ENCODE results near the gene RCN2.
A peak's percentile ranks its signal among the peaks of the same experiment; 100 is the strongest.

Gene RCN2

DNA sequence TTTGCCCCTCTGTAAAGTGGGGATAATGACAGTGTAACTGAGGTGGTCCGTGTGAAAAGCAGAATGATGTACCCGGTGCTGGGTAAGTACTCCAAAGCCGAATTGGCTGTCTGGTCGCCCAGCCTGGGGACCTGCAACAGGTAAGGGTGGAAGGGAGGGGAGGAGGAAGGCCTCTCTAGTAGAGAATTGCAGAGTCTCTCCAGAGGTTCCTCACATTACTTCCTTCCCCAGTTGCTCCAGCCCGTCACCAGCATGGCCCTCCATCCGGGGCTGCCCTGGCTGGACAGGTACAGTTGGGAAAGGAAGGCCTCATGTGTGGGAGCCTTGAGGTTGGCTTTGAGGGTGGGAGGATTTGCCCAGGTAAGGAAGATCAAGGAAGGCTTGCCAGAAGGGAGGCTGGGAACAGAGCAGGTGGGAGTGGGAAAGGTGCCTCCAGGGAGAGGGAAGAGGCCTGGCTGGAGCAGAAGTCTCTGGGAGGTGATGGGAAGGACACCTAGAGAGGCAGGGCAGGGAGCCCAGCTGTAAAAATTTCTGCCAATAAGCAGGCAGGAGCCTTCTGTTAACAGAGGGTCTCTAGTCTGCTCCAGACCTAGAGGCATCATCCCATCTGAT is 61.7 kb downstream of the RCN2 start:
- FAIRE-seq (no peak), DNase-seq (ENCODE audit: low spot score) (no peak)

DNA sequence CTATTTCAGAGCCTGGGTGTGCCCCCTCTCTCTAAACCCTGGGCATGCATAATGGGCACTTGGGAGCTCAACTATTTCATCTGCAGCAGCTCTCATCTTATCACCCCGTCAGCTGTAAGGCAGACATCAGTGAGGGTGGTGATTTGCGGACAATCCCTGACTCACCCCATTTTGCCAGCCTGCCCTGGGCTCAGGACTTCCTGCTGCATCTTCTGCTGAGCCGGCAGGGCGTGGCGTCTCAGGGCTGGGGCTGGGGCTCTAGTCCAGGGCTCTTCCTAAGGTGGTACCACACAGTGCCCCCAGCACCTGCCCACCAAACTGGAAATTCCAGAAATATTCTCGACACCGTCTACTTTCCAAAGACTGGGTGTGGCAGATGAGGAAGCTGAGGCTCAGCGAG is 62.5 kb downstream of the RCN2 start:
- no peak for DNase-seq (ENCODE audit: low spot score)
- no peak for FAIRE-seq

DNA sequence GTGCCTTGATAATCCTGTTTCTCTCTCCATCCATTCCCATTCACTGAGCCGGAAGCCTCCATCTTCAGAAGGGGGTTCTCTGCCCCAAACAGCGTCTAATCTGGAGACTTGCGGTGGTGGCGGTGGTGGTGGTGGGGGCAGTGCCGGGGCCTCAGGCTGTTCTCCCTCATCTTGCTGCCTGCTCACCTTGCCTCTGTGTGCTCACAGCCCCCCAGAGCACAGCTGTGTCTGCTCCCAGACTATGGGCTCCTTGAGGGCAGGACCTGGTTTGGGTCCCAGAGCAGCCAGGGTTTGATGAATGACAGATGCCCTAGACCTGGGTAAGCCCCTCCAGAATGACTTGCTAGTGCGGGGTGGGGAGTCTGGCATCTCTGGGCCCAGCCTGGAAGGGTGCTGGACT is 62.9 kb downstream of the RCN2 start:
- FAIRE-seq: no peak
- DNase-seq (ENCODE audit: low spot score): no peak

DNA sequence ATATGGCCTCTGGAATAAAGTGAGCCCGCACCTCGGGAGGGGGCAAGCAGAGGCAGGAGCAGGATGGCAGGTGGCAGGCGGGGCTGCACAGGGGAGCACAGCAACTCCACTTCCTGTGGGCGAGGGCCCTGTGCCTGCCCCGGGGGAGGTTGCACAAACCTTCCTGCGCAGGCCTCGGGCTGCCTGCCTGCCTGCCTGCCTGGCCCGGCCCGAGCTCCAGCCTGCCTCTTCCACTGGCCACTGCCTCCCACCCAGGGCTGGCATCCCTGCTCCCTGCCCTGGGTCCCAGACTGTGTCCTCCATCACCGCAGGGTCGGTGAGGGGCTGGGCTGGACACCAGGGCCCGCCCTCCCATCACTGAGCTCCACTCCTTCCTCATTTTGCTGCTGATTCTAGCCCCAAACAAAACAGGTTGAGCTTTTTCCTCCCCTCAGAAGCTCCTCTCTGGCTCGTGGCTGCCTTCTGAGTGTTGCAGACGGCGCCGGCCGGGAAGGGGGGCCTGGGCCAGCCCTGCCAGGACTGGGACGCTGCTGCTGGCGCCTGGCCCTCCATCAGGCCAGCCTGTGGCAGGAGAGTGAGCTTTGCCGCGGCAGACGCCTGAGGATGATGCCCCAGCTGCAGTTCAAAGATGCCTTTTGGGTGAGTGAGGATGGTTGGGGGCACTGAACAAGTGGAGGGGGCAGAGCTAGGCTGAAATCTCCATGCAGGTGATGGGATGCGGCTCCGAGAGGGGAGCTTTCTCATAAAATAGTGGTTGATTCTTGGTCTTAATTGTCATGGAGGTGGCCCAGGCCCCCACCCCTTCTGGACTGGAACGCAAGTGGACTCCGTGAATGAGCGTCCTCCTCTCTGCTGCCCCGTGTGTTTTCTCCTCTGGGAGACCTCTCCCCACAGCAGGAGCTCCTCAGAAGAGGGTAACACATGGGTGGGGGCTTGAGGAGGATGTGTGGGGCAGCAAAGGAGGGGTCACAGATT is 63.7 kb downstream of the RCN2 start, which contains the start of gene PSTPIP1:
Gene PSTPIP1 (plus strand): TSS at position 156 of the 975 bp plus-strand sequence. CDS start 448 bp downstream, at position 604.
- FAIRE-seq (no peak), DNase-seq (ENCODE audit: low spot score) (no peak)

DNA sequence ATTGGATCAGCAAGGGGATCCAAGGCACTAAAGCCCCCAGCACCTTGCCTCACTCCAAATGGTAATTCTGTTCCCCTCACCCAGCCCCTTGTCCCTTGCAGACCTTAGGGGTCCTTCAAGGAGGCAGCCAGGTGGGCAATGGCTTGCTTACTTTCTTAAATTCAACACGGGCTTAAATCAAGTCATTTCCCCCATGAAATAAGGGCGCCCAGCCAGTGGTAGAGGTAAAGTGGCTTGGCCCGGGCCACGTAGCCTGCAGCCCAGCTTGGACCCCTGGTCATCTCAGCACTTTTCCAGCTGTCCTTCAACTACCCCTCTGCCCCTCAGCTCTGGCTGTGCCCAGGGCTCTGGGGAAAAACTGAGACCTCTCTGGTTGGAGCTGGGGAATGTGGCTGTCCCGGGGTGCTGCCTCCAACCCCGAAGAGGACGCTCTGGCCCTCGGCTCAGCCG is 64.6 kb downstream of the RCN2 start:
- FAIRE-seq (no peak), DNase-seq (ENCODE audit: low spot score) (no peak)

DNA sequence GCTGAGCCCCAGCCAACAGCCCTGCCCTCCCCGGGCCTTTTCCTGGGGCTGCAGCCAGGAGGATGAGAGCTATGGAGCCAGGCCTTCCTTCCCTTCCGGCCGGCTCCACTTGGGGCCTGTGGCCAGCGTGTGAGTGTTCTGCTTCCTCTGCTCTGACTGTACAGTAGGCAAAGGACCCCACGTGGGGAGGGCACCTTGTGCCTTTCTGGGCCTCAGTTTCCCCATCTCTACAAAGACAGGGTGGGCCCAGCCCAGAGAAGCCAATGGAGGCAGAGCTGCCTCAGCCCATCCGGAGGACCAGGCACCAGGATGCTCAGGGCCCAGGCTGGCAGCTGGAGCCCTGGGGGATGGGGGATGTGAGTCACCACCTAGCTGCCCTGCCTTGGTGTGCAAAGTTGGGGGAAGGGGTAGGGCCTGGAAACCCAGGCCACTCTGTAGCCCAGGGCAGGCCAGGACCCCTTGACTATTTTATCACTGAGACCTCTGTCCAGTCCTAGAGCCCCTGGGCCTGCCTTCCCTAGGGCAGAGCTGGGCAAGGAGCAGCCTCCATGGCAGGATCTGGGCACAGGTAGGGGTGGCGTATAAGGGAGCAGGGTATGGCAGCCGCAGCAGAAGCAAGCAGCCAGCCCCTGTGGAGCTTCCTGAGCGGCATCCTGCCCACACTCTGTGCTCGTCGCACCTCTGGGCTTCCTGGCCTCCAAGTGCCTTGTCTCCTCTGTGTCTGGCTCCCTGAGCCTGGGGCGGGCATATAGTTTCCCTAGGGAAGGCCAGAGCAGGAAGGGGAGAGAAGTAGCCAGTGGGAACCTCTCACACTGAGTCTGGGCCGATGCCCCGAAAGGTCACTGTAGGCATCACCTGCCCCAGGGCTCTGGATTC is 65.2 kb downstream of the RCN2 start:
- DNase-seq (ENCODE audit: low spot score): peak; percentile 73

DNA sequence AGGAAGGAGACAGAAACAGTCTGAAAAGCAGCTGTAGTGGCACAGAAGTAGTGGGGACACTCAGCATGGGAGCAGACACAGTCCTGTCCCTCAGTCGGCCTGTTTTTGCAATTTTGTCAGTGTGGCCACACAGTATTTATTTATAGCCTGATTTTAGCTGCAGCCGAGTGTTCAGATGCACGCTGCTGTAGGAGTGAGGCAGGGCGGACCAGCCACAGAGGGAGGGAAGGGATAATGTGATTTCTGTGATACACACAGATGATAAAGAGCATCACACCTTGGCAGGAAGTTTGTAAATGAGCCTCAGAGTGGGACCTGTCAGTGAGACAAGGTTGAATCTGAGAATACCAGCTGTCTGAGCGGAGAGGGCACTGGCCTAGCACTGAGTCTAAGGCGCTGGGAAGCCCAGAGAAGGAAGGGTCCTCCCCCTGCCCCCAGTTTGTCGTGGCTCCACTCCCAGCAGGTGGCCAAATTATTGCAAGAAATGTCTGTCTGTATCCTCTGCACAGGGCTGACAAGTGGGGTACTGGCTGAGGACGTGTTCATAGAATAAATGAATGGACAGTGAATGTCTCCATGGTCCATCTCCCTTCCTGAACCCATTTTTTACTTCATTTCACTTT is 67.2 kb downstream of the RCN2 start:
- DNase-seq (ENCODE audit: low spot score): no peak
- peak; percentile 44 for FAIRE-seq

More for the DNA sequence above, 65.2 kb downstream of the RCN2 start:
- peak; percentile 44 for FAIRE-seq

DNA sequence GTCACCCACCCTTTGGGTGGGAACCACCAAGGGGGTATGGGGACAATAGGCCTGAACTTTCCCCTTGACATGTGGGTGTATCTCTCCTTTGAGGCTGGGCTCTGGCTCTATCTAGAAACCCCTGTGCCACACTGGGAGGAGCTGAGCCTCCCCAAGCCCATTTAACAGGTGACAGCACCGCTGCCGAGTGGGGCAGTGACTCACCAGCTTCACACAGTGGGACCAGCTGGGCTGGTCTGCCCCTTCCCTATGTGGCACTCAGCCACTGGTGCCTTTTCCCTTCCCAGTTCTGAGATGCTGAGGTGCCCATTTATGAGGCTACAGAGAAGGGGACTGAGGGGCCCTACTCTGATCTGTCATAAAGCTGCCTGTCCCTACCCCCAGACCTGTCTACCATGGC is 68.4 kb downstream of the RCN2 start:
- FAIRE-seq (no peak), DNase-seq (ENCODE audit: low spot score) (no peak)

DNA sequence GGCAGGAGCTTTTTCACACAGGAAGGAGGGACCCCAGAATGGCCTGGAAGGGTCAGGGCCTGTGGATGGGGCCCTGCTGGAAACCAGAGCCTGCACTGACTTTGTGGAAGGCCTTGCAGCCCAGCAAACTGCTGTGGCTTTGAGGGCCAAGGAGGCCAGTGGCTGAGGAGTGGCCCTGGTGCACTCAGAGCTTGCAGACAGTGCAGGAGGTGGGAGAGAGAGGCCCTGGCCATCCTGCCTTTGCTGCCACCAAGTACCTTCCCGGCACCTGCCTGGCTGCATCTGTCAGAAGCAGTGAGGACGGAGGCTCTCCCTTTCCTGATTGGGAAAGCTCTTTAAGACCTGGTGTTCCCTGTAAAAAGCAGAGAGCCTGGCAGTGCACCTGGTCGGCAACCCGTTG is 69.8 kb downstream of the RCN2 start:
- DNase-seq (ENCODE audit: low spot score) (no peak), FAIRE-seq (no peak)

DNA sequence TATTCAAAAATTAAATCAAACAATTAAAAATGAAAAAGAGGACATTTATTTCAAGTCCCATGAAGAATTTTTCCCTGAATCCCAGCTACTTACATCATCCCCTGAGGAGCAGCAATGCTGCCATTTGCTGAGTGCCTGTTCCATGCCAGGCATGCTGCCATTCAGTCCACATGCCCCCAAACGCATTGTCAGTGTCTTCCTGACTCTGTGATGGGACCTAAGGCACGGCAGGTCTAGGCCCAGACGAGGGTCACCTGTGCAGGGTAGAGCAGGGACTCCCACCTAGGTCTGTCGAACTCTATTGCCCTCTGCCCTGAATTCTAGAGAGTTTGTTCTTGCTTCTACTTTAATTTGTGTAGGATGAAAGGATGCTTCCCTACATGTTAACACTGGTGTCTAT is 70.4 kb downstream of the RCN2 start:
- DNase-seq (ENCODE audit: low spot score) (no peak), FAIRE-seq (no peak)

DNA sequence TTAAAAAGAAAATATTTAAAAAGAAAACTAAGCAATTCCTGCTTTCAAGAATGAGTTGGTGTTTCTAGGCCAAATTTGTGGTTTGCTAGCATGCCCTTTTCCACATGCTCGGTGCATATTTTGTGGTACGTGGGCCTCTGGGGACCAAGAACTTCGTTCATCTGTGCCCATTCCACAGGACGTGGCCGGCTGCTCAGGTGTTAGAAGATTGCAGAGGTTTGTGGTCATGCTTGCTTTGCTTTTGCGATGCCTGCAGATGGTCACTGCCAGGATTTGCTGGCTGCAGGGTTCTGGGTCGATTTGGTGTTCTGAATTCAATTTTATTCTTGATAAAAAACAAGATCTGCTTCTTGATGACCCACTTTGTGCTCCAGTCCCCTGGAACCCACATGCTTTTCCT is 70.9 kb downstream of the RCN2 start:
- FAIRE-seq (no peak), DNase-seq (ENCODE audit: low spot score) (no peak)

DNA sequence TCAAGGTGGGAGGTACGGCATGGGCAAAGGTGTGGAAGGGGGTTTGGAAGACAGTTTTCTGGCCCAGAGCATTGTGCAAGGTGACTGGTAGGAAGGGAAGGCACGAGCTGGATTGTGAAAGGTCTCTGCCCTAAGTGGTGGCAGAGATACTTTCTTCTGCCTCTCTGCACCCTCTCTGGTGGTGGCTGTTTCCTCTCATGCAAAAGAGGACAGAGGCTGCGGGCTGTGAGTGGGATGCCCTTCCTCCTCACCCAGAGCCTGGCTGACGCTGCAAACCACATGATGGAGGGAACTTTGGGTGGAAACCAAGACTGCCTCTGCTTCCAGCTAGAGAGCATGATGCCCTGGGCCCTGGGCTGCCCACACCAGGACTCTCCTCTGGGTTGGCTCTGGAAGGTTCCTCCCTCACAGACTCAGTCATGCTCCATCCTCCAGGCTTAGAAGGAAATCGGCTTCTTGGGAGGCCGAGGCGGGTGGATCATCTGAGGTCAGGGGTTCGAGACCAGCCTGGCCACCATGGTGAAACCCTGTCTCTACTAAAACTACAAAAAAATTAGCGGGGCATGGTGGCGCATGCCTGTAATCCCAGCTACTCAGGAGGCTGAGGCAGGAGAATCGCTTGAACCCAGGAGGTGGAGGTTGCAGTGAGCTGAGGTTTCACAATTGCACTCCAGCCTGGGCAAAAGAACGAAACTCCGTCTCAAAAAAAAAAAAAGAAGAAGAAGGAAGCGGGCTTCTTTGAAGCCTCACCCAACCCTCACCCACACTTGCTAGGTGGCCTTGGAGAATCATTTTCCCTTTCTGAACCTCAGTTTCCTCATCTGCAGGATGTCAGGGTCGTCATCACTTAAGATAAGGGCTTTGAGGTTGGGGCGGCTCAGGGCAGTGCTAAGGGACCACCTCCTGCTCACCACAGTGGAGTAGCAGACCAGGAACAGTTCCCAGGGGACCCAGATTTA is 71.7 kb downstream of the RCN2 start:
- FAIRE-seq: peak; percentile 73
- no peak for DNase-seq (ENCODE audit: low spot score)
